Measurements from ENCODE around the gene ARID5B.
"Not testable (repeated sequence)": the region's sequence is repeated elsewhere in the genome, so short reads cannot be mapped to it uniquely, and the experiment has no call there.

Gene ARID5B

DNA sequence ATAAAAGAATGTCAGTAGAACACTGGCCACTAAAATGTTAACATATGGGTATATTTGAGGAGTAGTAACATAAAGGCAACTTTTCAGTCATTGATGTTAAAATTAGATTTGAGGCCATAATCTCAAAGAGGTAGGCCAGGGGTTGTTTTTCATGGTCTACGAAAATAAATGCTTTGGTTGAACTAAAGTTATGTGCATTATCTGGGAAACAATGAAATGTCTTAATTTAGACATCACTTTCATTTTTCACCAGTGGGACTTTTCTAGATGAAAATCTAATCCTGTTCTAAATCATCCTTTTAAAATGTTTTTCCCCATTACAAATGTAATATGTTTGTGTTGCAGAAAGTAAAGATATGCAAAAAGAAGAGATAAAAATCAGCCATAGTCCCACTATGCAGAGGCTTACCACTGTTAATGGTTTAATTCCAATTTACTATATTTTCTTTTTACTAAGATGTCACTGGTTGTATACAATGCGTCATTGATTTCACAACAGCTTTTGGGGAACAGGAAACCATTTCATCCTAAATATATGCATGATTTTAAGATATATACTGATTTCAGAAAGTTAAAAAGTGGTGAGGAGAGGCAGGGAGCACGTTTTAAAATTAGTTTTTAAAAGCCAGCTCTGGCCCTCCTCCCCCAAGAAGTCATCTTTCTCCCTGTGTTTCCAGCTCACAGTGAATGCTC lies 64.3 kb downstream of the ARID5B start:
- DNase-seq: no peak

DNA sequence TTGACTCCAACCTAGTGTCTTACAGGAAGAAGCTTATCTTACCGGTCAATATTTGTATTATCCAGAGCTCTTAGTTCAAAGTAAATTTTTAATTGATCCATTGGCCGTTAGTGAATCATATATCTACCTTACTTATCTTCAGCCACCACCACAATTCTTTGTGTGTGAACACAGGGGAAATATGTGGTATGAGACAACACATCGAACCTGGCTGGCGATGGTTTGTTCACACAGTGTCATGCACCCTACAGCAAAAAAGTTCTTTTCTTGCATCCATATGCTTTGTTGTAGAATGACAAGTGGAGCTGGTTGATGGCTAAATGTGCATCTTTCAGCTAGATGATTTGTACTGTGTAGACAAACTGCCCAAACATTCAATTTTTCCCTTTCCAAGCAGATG lies 65.8 kb downstream of the ARID5B start:
- no peak for DNase-seq

DNA sequence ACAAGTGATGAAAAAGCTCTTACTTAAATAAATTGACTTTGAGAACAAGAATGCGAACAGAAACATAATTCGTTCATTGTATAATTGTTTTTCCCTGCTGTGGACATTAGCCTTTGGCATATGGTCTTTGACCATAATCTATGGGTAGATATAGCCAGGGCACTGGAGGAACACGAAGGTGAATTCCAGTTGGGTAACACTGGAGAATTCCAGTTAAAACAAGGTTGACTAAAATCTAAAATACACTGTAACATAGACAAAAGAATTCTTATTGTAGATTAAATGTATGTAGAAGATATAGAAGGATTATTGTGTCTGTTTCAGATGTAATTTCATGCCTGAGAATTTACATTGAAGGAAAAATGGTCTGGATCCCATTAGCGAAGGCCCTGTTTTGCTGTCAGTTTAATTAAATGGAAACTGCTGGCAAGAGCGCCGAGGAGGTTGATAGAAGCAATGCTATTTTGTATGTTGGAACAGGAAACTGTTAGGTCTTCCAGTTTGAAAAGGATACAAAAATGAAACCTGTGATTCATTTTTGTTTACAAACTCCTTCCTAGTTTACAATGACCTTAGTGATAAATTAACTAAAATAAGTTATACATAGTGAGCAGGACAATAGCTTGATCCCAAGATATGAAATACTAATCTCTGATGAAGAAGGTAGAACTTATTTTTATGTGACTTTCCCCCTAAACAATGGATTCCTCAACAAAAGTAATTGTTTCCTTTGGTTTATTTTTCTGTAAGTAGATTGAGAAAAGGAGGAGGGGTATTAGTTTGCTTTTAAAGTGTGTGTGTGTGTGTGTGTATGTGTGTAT lies 68.9 kb downstream of the ARID5B start:
- DNase-seq: no peak

DNA sequence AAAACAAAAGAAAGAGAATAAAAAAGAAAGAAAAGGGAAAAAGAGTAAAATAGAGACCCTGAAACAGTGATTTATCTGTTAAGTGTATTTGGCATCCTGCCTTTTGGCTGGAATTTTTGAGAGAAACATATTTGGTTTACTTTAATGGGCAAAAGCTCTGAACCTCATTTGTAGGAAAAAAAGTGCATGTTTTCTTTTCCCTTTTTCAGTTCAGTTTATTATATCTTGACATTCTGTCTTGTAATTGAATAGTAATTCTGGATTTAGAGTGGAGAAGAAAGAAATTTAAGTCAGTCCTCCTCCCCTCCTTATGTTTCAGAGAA lies 69.5 kb downstream of the ARID5B start:
- DNase-seq: no peak

DNA sequence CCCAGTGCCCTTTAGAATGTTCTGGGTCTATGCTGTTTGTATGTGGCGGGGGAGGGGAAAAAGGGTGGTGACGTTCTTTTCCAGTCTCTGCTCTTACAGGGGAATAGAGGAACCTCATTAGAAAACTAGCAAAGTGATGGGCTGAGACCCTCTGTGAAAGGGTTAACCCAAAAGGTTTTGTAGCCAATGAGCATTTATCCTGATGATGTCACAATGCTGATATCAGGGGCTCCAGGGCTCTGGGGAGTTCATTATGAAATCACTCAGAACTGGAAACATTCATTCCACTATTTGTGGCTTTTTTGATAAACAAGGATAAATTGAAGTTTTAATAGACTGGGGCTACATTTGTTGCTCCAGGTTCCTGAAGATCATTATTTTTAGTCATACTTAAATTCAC lies 71.7 kb downstream of the ARID5B start:
- no peak for DNase-seq

DNA sequence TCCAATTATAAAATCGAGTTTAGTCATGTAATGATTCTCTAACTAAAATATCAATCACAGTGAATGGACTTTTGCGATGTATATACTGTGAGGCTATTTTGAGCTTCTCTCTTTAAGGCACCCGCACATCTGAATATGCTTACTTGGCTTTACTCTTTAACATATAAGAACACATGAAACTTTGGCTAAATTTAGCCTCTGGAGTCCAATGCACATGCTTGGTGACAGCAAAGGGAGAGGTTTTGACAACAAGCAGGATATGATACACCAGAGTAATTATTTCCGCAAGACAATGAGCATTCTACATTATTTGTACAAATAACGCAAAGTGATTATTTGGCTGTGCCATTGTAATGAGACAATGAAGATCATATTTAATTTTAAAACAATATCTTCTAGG lies 72.4 kb downstream of the ARID5B start:
- no peak for DNase-seq

DNA sequence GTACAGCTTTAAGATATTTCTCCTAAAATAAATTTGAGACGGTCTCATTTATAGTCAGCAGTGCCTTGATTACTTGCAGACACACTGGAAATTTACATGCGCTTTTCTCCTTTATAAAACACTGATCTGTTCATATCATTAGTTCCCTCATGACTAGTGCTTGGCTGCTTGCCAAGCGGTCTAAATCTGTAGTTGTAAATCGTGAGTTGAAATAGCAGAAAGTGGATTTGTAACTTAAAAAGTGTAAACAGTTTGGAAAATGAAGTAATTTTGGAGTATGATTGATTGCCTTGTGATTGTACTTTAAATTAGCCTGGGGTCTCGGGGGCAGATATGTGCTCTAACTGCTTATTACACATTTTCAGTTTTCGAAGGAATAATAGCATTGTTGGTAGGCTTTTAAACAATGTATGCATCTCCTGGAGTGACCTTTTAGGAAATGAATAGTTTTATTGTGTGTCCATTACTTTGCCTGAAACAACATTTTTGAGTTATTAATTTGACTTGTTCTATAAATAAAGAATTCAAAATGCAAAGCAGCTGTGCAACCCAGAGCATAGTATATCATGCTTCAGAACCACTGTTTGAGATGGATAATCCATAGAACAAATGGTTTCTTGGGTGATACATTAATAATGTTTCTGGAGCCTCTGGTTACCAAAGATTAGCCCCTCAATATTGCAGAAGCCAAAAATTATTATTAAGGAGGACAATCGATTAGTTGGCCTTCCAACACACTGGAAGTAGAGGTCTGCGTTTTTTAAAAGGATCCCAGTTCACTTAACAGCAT lies 73.3 kb downstream of the ARID5B start:
- peak; percentile 17 for DNase-seq

DNA sequence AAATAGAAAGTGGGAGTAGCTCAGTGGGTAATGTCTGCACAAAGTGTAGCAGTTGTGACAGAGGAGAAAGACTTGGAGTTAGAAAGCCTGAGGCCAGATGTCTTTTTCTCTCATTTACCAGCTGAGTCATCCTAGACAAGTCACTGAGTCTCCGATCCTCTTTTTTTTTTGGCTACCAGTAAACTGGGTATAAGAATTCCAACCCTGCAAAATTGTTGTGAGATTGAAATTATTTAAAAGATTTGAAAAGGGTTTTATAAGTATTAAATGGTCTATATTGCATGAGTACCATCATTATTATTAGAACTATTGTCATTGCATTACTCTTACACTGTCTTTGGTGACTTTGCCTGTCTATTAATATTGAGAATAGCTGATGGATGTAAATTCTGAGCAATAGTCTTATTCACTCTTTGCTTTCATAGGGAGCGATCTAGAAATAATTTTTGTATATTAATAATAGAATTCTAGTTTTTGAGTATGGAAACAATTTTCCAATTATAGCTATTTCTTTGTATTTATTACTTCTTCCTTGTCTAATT lies 74.0 kb downstream of the ARID5B start:
- no peak for DNase-seq

DNA sequence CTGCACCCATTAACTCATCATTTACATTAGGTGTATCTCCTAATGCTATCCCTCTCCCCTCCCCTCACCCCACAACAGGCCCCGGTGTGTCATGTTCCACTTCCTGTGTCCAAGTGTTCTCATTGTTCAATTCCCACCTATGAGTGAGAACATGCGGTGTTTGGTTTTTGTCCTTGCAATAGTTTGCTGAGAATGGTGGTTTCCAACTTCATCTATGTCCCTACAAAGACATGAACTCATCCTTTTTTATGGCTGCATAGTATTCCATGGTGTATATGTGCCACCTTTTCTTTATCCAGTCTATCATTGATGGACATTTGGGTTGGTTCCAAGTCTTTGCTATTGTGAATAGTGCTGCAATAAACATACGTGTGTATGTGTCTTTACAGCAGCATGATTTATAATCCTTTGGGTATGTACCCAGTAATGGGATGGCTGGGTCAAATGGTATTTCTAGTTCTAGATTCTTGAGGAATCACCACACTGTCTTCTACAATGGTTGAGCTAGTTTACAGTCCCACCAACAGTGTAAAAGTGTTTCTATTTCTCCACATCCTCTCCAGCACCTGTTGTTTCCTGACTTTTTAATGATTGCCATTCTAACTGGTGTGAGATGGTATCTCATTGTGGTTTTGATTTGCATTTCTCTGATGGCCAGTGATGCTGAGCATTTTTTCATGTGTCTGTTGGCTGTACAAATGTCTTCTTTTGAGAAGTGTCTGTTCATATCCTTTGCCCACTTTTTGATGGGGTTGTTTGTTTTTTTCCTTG lies 75.6 kb downstream of the ARID5B start:
- DNase-seq: not testable (repeated sequence)

DNA sequence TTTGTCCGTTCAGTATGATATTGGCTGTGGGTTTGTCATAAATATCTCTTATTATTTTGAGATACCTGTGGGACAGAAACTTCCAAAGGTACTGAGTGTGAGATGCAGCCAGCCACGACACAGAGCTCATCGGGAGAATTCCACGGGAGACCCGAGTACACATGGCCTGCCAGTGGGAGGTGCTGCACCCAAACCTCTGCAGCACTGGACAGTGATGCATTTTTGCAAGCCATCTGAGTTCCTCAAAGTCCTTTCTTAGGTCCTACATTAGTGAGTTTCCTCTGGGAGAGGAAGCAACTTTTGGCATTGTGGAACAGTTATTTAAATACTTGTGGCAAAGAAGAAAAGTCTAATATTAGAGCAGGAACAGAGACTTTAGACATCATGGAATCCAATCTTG lies 77.5 kb downstream of the ARID5B start:
- DNase-seq: no peak

DNA sequence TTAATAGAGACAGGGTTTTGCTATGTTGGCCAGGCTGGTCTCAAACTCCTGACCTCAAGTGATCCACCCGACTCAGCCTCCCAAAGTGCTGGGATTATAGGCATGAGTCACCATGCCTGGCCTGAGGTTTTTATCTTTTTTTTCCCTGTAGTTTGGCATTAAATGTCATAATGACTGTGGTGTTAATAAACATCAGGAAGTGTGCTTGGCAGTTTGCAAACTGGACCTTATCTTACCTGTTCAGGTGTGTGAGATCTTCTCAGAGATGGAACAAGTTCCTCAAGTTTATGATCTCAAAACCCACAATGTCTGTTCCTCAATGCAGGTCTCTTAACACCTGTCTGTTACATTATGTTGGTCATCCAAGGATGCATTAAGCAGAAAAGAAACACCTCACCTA lies 80.0 kb downstream of the ARID5B start:
- DNase-seq: no peak

DNA sequence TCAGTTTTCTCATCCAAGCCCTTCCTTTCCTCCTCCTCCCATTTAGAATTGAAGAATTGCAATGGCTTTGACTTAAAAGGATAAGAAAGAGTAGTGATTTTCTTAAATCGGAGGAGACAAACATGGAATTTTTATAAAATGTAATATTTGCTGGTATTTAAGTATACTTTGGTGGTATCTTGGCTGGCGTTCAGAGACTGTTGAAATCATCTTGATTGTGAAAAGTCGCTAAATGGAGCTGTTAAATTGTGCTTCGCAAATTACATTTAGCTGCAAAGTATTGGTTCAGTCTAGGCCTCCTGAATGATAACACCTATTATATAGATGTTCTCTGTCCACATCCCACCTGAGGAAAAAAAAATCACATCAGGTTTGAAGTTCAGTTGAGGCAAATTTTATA lies 81.8 kb downstream of the ARID5B start:
- DNase-seq: no peak

DNA sequence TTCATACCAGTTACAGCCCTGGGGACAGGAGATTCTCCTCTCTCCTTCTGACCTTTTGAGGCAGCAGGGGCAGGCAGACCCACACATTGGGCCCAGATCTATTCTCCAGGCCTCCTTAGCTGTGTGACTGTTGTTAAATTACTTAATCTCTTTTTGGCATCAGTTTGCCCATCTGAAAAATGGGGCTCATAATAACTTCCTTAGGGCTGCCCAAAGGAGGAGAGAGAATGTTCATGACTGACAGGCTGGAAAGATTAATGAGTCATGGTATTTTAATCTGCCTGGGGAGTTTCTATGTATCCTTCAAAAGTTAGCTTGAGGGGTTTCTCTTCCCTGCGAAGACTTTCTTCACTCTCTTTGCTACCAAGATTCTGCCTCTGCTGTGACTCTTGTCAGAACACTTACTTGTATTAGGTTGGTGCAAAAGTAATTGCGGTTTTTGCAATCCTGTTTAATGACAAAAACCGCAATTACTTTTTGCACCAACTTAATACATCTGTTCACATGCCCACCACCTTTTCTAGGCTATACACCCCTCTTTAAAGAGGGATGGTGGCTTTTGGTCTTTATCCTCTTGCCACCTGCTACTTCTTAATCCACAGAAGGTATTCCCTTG lies 83.4 kb downstream of the ARID5B start:
- DNase-seq: no peak

DNA sequence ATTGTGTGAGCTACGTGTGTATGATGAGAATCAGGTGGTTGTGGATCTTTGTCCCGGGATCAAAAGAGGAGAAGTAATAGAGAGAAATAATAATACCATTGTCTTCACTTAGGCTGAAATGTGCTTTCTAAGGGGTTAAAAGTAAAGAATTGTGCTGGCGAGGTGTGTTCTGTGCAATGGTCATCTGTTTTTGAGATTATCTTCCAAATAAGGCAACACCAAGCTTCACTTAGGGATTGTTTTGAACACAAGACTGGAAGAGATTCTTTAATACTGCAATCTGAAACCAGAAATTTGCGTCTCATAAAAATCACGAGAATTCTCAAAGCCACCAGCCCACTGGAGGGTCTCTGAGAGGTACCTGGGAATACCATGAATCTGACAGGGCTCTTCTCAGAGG lies 84.2 kb downstream of the ARID5B start:
- DNase-seq: no peak

DNA sequence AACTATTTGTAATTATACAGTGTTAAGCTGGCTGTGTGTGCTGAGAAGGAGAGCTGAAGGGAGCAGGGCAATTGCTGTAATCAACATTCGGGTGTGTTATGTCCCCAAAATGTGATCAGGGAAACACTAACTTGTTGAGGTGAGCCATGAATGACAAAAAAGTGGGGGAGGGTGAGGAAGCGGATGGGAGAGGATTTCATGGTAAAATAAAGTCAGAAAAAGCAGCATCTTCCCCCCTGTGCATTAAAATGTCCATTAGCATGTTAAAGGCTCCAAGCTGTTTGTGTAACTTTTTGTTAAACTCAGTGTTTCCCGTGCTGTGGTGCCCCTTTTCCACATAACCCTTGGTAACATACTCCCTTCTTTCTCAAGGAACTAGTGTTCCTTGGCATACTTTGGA lies 84.9 kb downstream of the ARID5B start:
- no peak for DNase-seq

DNA sequence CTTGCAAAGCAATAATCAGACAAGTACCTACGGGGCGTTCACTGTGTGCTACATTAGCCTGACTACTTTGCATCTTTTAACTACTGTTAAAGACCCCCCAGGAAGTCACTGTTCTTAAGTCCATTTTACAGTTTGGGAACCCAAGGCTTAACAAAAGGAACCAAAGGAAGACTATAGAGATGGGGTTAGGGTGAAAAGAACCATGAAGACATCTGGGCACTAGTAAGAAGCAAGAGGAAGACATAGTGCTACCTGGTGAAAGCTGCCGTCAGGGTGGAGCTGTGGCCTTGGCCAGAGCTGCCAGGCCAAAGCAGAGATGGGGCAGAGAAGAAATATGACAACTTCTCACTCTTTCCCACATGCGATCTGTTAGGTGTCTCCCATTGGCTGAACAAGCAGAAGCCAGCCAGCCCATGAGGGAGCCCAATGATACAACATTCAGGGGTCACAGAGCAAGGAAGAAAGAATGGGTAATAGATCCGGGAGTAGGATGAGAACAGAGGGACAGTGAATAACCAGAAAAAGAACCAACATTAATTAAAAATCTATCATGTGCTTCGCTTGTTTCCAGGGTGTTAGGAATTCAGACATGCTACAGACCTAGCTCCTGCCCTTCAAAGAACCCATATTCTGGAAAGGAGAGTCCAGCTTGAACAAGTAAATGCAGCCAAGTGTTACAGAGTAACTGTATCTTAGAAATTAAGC lies 85.4 kb downstream of the ARID5B start:
- no peak for DNase-seq

DNA sequence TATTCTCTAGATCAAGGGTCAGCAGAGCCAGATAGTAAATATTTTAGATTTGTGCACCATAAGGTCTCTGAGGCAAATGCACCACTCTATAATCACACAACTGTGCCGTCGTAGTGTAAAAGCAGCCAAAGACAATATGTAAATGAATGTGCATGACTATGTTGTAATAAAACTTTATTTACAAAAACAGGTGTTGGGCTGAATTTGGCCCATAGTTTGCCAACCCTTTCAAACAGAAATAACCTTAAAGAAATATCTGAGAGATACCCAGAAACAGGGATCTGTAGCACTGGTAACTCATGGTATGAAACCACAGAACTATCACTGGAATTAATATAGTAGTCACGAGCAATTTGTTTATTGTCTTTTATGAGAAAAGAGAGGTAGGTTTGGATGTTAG lies 86.0 kb downstream of the ARID5B start:
- no peak for DNase-seq

DNA sequence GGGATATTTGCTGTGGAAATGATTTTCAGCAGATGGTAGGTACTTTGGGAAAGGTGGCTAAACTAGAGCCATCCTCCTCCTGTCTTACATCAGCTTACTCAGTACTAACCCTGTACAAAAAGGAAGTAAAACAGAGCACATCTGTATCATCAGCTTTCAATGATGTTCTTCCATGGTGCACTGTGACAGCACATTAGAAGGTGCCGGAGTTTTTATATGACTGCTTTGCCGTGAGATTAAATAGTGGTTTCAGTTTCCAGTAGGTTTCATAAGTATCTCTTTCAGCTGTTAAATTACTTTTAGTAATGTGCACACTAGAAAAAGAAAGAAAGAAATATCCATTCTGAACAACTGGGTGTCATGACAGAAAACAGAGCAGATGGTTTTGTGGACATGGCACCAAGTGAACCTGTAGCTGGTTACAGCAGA lies 86.5 kb downstream of the ARID5B start:
- no peak for DNase-seq

DNA sequence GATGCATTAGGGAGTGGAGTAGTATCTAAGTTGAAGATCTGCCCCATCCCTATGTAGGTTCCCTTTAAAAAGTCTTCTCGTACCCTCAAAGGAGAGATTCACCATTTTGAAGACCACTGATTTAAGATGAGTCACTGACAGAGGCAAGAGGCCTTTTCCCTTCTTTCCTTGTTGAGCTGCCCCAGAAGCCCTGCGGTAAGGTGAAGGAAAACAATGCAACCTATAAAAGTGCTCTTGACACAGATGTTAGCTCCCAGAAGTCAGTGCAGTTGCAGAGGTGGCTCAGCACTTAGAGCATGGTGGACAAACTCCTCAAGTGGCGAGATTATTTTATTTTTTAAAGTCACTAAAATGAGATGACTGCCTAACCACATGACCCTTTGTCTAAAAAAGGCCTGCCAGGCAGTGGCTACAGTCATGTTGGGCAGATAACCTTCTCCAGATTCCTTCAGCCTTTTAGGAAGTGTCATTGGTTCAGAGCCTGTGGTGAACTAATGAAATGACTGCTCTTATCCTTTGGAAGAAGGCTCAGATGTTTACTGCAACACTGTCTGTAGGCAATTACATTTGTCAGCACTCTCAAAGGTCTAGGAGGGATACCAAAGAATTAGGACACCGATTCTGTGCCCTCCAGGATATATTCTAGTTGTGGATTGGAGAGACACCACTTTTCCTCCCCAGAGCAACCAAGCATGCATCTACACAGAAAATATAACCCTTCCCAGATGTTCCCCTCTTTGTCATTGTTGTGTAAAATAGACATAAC lies 88.7 kb downstream of the ARID5B start:
- no peak for DNase-seq

DNA sequence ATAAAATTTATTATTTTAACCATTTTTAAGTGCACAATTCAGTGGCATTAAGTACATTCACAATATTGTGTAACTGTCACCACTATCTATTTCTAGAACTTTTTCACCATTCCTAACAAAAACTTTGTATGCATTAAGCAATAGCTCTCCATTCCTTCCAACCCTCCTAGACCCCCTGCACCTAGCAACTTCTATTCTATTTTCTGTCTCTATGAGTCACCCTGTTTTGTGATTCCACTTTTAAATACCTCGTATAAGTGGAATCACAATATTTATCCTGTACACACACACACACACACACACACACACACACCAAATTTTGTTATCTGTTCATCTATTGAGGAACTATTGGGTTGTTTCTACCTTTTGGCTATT lies 89.2 kb downstream of the ARID5B start:
- no peak for DNase-seq

DNA sequence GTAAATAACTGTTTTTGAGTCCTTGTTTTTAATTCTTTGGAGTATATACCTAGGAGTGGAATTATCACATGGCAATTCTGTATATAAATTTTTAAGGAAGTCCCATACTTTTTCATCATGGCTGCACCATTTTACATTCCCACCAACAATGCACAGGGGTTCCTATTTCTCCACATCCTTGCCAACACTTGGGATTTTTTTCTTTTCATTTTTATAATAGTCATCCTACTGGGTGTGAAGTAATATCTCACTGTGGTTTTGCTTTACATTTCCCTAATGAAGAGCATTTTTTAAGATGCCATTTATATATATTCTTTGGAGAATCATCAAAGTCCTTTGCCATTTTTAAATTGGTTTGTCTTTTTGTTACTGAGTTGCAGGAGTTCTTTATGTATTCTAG lies 89.7 kb downstream of the ARID5B start:
- no peak for DNase-seq
